Endothelial cell of umbilical vein (primary cell): Measurements from ENCODE around the gene PANX2. TPM values are rescaled to one million over a fixed set of nuclear protein-coding genes. Genes with fewer than 3 reads are reported as not detected.

Experiments
- BruUV-seq: library from RNA; stranded (reverse); fragments of 400-500 nt; replicated peaks from 2 replicates; lab custom pipeline; 2021; lab: Mats Ljungman, UMichigan
- CTCF ChIA-PET: fragments of 300-600, 350-600 bp; sonication (Branson Sonifier 250); formaldehyde crosslinking; loops from one replicate; lab custom pipeline; 2021; ENCODE audit warnings: antibody characterized with exemption, inconsistent platforms; lab: Charles Lee
- POLR2A ChIA-PET: fragments of 300-600, 350-600 bp; sonication (Branson Sonifier 250); formaldehyde crosslinking; loops from one replicate; lab custom pipeline; 2021; ENCODE audit warnings: antibody characterized with exemption, inconsistent platforms; lab: Charles Lee
- DNase-seq: peaks from one replicate; pipeline ENCODE4 v3.0.0-alpha.2; 2011; ENCODE audit warnings: low read depth, low spot score
- FAIRE-seq: peaks from 2 replicates; lab custom pipeline; 2011; peaks lifted over from hg19 to GRCh38; lab: Jason Lieb, UNC
- H2AFZ ChIP-seq: 2 replicates; pipeline ENCODE4 v1.6.0; 2012; ENCODE audit warnings: low read depth, low read length, control low read depth, inconsistent platforms
- H3K27ac ChIP-seq: 2 replicates; pipeline ENCODE4 v1.5.1; 2011; ENCODE audit warnings: low read depth, mild to moderate bottlenecking, control low read depth, low read length, moderate library complexity; ENCODE audit not compliant: insufficient read depth
- H3K27me3 ChIP-seq, 2 experiments: 2 replicates each; pipeline versions ENCODE4 v1.6.0 to v1.6.1; 2011; ENCODE audit warnings: low read length in 2 of 2, mixed read lengths in 1 of 2; ENCODE audit not compliant: control insufficient read depth in 2 of 2, insufficient read depth in 2 of 2
- H3K36me3 ChIP-seq, 2 experiments: 2 replicates in 1 of 2; 3 replicates in 1 of 2; pipeline ENCODE4 v1.5.1; 2011; ENCODE audit warnings: low read length in 2 of 2, mild to moderate bottlenecking in 1 of 2, moderate library complexity in 1 of 2; ENCODE audit not compliant: control insufficient read depth in 2 of 2, insufficient read depth in 2 of 2; ENCODE audit errors: extremely low read depth in 1 of 2
- H3K4me1 ChIP-seq: 3 replicates; pipeline ENCODE4 v1.5.1; 2011; ENCODE audit warnings: mild to moderate bottlenecking, low read length; ENCODE audit not compliant: control insufficient read depth, insufficient read depth; ENCODE audit errors: extremely low read depth
- H3K4me2 ChIP-seq: 2 replicates; pipeline ENCODE4 v1.6.1; 2011; ENCODE audit warnings: low read length, control low read depth, mixed read lengths; ENCODE audit not compliant: insufficient read depth
- H3K4me3 ChIP-seq, 3 experiments: fragments of 200-600 bp in 1 of 3; sonication (generic), shearing (Covaris generic) in 1 of 3; replicated peaks in 1 of 3; 2 replicates each; pipeline ENCODE4 v1.5.1; 2011 to 2016; ENCODE audit warnings: control low read depth in 3 of 3, low read length in 3 of 3, mild to moderate bottlenecking in 2 of 3, inconsistent platforms in 1 of 3, low read depth in 1 of 3, moderate library complexity in 1 of 3; ENCODE audit not compliant: insufficient read depth in 1 of 3
- H3K79me2 ChIP-seq: 2 replicates; pipeline ENCODE4 v1.6.0; 2012; ENCODE audit warnings: low read length, inconsistent platforms; ENCODE audit not compliant: control insufficient read depth, insufficient read depth
- H3K9ac ChIP-seq: replicated peaks from 2 replicates; pipeline ENCODE3; 2011; ENCODE audit warnings: low read length, control low read depth; ENCODE audit not compliant: insufficient read depth; ENCODE audit errors: extremely low read depth
- H3K9me1 ChIP-seq: replicated peaks from 3 replicates; pipeline ENCODE4 v1.6.0; 2011; ENCODE audit warnings: mild to moderate bottlenecking, low read length; ENCODE audit not compliant: control insufficient read depth, insufficient read depth; ENCODE audit errors: extremely low read depth
- H3K9me3 ChIP-seq: replicated peaks from 2 replicates; pipeline ENCODE4 v1.5.1; 2012; ENCODE audit warnings: low read length, inconsistent platforms; ENCODE audit not compliant: control insufficient read depth, insufficient read depth
- H4K20me1 ChIP-seq: replicated peaks from 2 replicates; pipeline ENCODE3; 2011; ENCODE audit warnings: mild to moderate bottlenecking, low read length; ENCODE audit not compliant: control insufficient read depth, insufficient read depth; ENCODE audit errors: extremely low read depth
- GATA2 ChIP-seq: IDR thresholded peaks from 2 replicates; pipeline ENCODE4 v1.7.0; 2011; ENCODE audit warnings: low read depth, mild to moderate bottlenecking, moderate library complexity, mixed read lengths, low read length; ENCODE audit not compliant: insufficient read length, insufficient read depth
- MAX ChIP-seq: IDR thresholded peaks from 2 replicates; pipeline ENCODE4 v1.6.1; 2011; ENCODE audit not compliant: insufficient read depth, insufficient read length
- MYC ChIP-seq: IDR thresholded peaks from one replicate; pipeline ENCODE4 v1.6.1; 2011; ENCODE audit warnings: mild to moderate bottlenecking, low read depth, low read length
- dilution Hi-C: fragments of 300-500 bp; cut with MboI; formaldehyde crosslinking; loops from one replicate; pipeline ENCODE4 v1.15.0; 2019; ENCODE audit warnings: low sequenced_read_pairs; ENCODE audit not compliant: extremely low pct_ligation_motif_present
- intact Hi-C: fragments of 100-400 bp; cut with micrococcal nuclease; formaldehyde crosslinking; loops from one replicate; pipeline ENCODE4 v1.10.0; 2022
- polyA plus RNA-seq, 4 experiments: library from polyadenylated mRNA; depleted of rRNA in 3 of 4; stranded (reverse) in 3 of 4; unstranded in 1 of 4; fragments of >200 nt; gene quantifications; 2 replicates each; pipeline versions ENCODE4 v1.2.1 to v1.2.3, GENCODE V29; 2011 to 2012; ENCODE audit warnings: missing spikeins in 1 of 4
- total RNA-seq: library from RNA; stranded (reverse); gene quantifications from 2 replicates; pipeline ENCODE4 v1.2.3, GENCODE V29; 2021

PANX2 gene
- total and polyA plus RNA-seq, 2 donors (not counting 3 experiments of a cell fraction or from before 2014, with no cell fraction given) = 2.5 to 5.1 TPM

DNA sequence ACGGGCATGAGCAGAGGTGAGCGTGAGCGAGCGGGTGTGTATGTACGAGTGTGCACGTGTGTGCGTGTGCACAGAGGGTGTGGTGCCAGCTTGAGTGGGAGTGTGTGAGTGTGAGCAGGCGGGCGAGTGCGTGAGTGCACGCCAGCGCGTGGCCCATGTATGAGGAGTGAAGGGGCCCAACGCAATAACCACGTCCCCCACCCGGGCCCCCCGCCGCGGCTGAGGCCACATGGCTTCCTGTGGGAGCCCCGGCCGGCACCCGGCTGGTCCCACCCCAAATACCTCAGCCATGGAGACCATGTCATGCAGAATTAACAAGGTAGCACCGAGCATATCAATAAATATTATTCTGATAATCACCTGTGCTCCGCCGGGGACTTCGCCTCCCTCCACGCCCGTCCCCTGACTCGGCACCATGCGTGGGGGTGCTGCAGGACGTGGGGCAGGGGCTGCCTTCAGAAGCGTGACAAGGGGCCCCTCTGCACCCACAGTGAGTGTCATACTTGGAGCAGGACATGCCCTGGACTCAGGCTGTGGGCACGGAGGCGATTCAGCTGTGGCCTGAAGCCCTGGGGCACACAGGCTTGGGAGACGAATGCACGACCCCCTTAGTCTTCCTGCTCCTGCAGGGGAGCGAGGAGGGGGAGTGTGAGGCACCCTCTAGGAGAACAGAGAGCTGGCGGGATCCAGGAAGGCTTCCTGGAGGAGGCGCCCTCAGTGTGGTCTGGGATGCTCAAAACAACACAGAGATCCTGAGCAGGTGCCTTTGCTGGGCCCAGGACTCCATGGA lies 9.6 kb downstream of the PANX2 start:
- DNase-seq (no peak), FAIRE-seq (no peak)
- Histone ChIP-seq H3K27me3 (no peaks in the 10 kb centered on the region), H3K4me1 (peaks cover 11% of the 10 kb centered on the region), H3K4me3 (no peak overlapping the region), H3K36me3 (no peaks in the 10 kb centered on the region), H3K4me2 (no peak overlapping the region), H4K20me1 (no peaks in the 10 kb centered on the region), H3K9me1 (no peaks in the 10 kb centered on the region), H3K27ac (no peak overlapping the region), H3K9ac (no peak overlapping the region), H3K79me2 (no peaks in the 10 kb centered on the region), H2AFZ (no peak overlapping the region), H3K9me3 (no peaks in the 10 kb centered on the region)
- dilution Hi-C loops (no loop called here), intact Hi-C loops (no loop called here)
- BruUV-seq = no TSS peak
- ChIA-PET CTCF (no interaction called here), POLR2A (no interaction called here)
- TF ChIP-seq MYC (no peak), GATA2 (no peak), MAX (no peak)

GRCh38 chr22:50180727-50181521 lies 10.4 kb downstream of the PANX2 start:
- FAIRE-seq = no peak
- CTCF ChIA-PET = interaction anchor here (0.9 kb wide), 1 partner anchor 26 kb away, joined by 4 read pairs; no protein-coding TSS in a partner anchor
- TF ChIP-seq GATA2 (no peak), MAX (no peak)

More at GRCh38 chr22:50180727-50181521, 10.4 kb downstream of the PANX2 start:
- Histone ChIP-seq H3K9me3 (no peaks in the 10 kb centered on the region), H3K9ac (no peak overlapping the region), H3K4me3 (no peak overlapping the region), H3K4me2 (no peak overlapping the region), H3K9me1 (no peaks in the 10 kb centered on the region), H3K79me2 (no peaks in the 10 kb centered on the region), H3K36me3 (no peaks in the 10 kb centered on the region), H3K27ac (no peak overlapping the region), H4K20me1 (no peaks in the 10 kb centered on the region), H3K4me1 (peaks cover 13% of the 10 kb centered on the region), H3K27me3 (no peaks in the 10 kb centered on the region), H2AFZ (no peak overlapping the region)
- dilution Hi-C loops (no loop called here), intact Hi-C loops (no loop called here)
- no TSS peak for BruUV-seq
- no peak for DNase-seq
- POLR2A ChIA-PET = no interaction called here
